AG08395 (cell line): ENCODE data around the gene SRRD.
"Not testable (repeated sequence)": the region's sequence is repeated elsewhere in the genome, so short reads cannot be mapped to it uniquely, and the experiment has no call there.

Source experiments
- DNase-seq: peaks from one replicate; pipeline ENCODE4 v3.0.0; 2012; ENCODE audit warnings: mixed read lengths, low spot score

SRRD gene, protein sequence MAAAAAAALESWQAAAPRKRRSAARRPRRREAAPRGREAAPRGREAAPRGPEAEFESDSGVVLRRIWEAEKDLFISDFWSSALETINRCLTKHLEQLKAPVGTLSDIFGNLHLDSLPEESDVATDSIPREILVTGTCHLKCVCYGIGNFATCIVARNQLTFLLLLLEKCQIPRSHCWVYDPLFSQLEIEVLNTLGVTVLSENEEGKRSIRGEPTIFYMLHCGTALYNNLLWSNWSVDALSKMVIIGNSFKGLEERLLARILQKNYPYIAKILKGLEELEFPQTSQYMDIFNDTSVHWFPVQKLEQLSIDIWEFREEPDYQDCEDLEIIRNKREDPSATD

DNA sequence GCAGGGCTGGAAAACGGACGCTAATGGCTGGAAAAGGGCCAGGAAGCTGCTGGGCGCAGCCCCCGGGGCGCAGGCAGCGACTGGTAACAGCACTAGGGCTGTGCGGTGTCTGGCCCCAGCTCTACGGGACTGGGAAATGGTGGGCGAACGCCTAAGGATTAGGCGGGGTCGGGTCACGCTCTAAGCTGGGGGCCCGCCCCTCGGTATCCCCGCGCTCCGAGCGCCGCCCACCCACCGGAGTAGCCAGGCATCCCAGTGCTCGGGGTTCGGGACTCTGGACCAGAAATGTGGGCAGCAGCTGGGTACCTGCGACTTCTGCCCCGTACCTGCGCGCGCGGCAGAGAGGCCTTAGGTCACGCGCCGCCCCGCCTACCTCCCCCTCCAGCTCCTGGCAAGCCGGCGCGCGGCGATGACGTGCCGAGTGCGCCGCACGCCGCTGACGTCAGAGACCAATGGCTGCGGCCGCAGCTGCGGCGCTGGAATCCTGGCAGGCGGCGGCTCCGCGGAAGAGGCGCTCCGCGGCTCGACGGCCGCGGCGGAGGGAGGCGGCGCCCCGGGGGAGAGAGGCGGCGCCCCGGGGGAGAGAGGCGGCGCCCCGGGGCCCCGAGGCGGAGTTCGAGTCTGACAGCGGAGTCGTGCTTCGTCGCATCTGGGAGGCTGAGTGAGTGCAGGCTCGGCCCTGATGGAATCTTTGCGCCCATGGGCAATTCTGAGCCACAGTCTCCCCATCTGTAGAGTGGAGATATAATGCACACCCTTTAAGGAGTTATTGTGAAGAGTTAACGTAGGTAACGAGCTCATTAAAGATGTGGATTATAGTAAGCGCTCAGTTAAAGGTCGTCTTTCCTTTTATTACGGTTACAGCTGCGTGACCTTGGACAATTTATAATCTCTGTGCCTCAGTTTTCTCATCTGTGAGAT, at the start of gene SRRD, which contains the start of gene HPS4:
Gene SRRD, plus strand, starts transcription at position 439 of the 921 bp plus-strand sequence. Its CDS starts 14 bp downstream, at position 453.
Gene HPS4, minus strand, starts transcription at position 345 of the 921 bp plus-strand sequence. CDS start 2,021 bp downstream, outside the sequence.
- DNase-seq = peak; percentile 97

- DNase-seq = no peak
Observed at GRCh38 chr22:26435327-26436093, 48.2 kb upstream of the SRRD start.

GRCh38 chr22:26436903-26437515, 46.7 kb upstream of the SRRD start:
- no peak for DNase-seq

- no peak for DNase-seq
Observed at GRCh38 chr22:26437694-26438392, 45.8 kb upstream of the SRRD start.

DNA sequence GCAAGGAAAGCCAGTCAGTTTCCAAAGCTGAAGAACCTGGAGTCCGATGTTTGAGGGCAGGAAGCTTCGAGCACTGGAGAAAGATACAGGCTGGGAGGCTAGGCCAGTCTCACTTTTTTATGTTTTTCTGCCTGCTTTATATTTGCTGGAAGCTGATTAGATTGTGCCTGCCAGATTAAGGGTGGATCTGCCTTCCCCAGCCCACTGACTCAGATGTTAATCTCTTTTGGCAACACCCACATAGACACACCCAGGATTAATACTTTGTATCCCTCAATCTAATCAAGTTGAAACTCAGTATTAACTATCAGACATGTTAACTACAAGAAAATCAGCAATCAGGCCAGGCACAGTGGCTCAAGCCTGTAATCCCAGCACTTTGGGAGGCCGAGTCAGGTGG, 44.9 kb upstream of the SRRD start:
- not testable (repeated sequence) for DNase-seq

GRCh38 chr22:26439559-26439958, 44.1 kb upstream of the SRRD start:
- DNase-seq = no peak

DNA sequence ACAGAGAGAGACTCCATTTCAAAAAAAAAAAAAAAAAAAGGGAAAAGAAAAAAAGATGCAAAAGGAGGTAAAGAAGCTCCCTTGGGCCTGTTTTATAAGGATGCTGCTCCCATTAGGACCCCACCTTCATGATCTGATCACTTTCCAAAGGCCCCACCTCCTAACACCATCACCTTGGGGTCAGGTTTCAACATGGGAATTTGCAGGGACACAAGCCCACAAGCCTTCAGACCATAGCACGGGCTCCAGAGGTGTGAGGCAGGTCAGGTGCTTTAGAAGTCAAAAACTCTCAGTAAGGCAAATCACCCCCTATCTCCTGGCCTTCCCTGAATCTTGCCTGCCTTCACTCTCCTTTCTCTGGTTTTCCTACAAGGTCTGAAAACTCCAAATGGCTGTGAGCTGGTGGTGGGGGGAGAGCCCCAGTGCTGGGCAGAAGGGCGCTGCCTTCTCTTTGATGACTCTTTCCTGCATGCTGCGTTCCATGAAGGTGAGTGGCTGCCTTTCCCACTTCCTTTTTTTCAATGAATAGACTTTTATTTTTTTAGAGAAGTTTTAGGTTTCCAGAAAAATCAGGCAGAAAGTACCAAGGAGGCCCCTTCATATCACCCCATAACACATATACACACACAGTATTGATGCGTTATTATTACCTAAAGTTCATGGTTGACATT, 41.5 kb upstream of the SRRD start:
- no peak for DNase-seq

DNA sequence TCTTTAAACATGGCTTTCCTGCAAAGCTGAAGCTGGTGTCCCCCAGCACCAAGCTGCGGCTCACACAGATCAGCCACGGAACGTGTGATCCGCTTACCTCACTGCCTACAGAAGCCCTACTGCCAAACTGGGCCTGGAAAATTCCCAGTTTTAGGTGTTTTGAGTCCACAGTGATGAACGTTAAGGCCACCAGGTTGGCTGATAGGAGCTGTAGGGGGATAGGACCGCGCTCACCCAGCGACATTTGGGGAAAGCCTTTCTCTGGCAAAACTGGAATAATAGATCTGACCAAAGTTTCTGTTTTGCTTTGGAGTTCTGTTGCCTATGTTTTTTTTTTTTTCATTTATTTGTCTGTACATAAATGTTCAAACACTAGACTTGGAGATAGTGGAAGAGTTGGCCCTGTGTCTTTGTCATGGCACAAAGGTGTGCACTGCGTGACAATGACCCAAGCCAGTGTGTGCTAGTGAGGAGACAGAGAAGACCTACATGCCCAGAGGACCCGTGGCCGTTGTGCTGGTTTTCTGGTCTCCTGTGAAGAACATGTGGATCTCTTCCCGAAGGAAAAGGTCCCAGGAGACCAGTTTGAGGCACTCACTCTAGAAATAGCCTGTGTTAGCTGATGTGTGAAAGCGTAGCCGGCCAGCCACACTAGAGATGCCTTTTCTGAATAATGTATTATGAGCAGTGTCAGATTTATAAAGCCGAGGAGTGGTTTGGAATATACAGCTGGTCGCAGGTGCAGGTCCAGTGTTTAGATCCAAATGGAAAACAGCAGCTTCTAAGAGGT, 39.6 kb upstream of the SRRD start:
- DNase-seq = no peak

DNA sequence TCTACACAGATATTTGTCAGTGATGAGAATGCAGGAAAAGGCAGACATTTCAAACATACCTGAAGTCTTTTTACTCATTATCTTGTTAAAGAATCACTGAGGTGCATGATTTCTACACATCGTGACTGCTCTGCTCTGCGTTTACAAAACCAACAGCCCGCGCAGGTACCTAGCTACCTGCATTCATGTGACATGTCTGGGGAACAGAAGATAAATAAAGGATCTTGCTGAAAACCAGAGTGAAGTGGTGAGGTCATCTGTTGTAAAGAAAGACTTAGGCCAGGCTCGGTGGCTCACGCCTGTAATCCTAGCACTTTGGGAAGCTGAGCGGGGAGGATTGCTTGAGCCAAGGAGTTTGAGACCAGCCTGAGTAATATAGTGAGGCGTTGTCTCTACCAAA, 38.9 kb upstream of the SRRD start:
- no peak for DNase-seq

GRCh38 chr22:26445577-26446275, 38.0 kb upstream of the SRRD start:
- DNase-seq = no peak

- no peak for DNase-seq
Observed at GRCh38 chr22:26446808-26447515, 36.7 kb upstream of the SRRD start.

DNA sequence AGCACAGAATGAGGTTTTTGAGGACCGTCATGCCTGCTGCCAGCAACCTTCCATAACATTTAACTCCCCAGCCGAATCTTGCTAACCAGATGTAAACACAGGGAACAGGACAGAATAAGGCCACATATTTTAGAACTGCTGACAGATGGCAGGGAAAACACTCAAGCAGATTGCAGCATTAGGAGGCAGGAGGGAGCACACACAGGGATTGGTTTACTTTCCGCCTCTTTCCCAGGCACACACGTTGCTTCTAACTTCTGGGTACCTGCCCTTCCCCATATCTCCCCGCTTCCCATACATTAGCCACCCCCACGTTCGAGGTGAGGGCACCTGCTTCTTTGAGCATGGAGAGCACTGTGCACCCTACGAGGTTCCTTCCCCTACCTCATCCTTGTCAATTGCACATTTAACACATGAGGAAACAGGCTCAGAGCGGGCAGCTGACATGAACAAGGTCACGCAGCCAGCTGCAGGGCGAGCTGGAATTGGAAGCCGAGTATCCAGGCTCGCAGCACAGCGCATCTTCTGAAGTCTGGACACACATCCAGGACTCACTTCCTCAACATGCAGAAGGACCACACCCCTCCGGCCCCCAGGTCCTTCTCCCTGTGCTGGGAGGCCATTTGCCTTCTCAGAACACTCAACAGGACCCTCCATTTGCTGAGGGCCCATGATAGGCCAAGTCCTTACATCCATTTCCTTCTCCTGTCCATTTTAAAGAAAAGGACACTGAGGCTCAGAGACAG, 35.9 kb upstream of the SRRD start:
- DNase-seq = no peak

DNA sequence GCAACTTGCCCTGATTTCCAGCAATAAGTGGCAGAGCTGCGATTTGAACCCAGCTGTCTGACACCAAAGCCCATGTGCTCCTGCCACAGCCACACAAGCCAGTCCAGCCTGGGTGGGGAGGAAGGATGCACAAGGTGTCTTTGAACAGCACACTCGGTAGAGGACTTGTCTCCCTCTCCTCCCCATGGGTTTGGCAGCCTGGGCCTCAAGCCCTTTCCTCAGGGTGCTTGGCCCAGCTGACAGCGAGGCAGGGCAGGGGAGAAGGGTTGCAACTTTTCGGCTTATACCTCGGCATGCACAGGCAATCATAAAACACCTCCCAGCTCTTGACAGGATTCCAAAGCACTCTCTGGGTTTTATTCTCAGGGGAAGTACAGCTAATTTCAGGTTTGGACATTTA, 35.3 kb upstream of the SRRD start:
- DNase-seq = no peak

DNA sequence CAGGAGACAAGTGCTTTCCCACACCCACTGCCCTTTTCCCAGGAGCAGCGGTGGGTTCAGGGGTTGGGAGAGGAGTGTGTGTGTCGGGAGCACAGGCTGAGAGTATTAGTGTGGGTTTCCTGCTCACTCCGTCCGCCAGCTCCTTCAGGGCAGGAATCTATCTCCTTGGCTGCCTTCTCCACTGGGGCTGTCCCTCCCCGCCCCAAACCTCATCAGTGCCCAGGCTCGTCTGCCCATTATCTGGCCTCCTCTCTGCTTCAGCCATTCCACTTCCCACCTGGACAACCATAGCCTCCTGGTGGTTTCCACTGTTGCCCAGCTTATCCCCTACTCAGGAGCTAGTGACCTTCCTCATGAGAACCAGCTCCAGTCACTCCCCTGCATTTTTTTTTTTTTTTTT, 34.7 kb upstream of the SRRD start:
- DNase-seq = no peak

- DNase-seq = no peak
Observed at GRCh38 chr22:26450453-26451185, 33.1 kb upstream of the SRRD start.

DNA sequence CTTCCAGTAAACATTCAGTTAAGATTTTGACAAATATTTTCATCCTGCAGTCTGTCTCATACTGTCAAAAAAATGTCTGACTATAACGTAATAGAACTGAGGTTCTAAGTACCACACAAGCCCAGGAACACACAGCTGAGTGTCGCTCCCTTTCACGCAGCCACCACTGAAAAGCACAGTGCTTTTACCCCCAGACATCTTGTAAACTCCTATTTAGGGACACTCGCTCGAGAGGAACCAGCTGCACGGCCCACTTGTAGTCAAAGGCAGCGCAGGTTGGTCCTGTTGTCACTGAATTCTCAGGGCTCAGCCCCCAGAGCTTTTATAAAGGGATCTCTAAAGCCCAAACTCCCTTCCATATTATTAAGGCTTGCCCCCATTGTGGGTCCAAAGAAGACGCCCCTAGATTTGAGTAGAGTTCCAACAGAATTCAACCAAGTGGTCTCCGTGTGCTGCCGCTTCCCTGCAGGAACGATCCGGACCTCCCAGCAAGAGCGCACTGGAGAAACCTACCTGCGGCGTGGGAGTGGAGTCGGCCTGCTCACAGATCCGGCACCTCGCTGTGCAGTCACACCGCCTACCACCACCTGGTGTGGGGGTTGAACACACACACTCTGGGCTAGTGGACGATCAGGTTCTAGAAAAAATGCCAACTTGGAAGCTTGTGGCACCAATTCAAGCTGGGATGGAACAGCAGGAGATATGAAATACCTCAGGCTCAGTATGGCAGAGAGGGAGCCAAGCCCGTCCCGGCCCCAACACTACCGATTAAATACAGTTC, 31.3 kb upstream of the SRRD start:
- DNase-seq = no peak
